Adipocyte (in vitro differentiated cells): ENCODE measurements around the gene CD96.
A peak's percentile ranks its signal among the peaks of the same experiment; 100 is the strongest.
"Not testable (repeated sequence)": the region's sequence is repeated elsewhere in the genome, so short reads cannot be mapped to it uniquely, and the experiment has no call there.

Experiments used
- DNase-seq: peaks from one replicate; pipeline ENCODE4 v3.0.0-alpha.2; 2015; ENCODE audit warnings: low read depth
- H3K27me3 ChIP-seq: replicated peaks from 2 replicates; pipeline ENCODE4 v1.7.0; 2013; ENCODE audit warnings: mild to moderate bottlenecking, low read length, moderate library complexity; ENCODE audit not compliant: control insufficient read depth, insufficient read depth
- H3K36me3 ChIP-seq: 2 replicates; pipeline ENCODE4 v1.7.0; 2013; ENCODE audit warnings: low read length, mild to moderate bottlenecking, moderate library complexity; ENCODE audit not compliant: control insufficient read depth, insufficient read depth, severe bottlenecking
- H3K4me1 ChIP-seq: 2 replicates; pipeline ENCODE4 v1.7.0; 2013; ENCODE audit warnings: mild to moderate bottlenecking, low read length, moderate library complexity; ENCODE audit not compliant: control insufficient read depth, insufficient read depth
- H3K4me3 ChIP-seq: 2 replicates; pipeline ENCODE4 v1.7.0; 2013; ENCODE audit warnings: mild to moderate bottlenecking, low read length, moderate library complexity
- H3K9ac ChIP-seq: 2 replicates; pipeline ENCODE4 v1.7.0; 2013; ENCODE audit warnings: mild to moderate bottlenecking, low read length, moderate library complexity
- H3K9me3 ChIP-seq: 2 replicates; pipeline ENCODE4 v1.7.0; 2013; ENCODE audit warnings: mild to moderate bottlenecking, low read length, moderate library complexity; ENCODE audit not compliant: control insufficient read depth

Gene CD96

GRCh38 chr3:111630638-111631037 lies 88.6 kb downstream of the CD96 start:
- H3K27me3 ChIP-seq, H3K36me3 ChIP-seq, H3K9ac ChIP-seq, H3K4me3 ChIP-seq, H3K4me1 ChIP-seq: not testable (repeated sequence)
- H3K9me3 ChIP-seq: peaks cover 16% of the 10 kb centered on the region
- peak; percentile 3 for DNase-seq

DNA sequence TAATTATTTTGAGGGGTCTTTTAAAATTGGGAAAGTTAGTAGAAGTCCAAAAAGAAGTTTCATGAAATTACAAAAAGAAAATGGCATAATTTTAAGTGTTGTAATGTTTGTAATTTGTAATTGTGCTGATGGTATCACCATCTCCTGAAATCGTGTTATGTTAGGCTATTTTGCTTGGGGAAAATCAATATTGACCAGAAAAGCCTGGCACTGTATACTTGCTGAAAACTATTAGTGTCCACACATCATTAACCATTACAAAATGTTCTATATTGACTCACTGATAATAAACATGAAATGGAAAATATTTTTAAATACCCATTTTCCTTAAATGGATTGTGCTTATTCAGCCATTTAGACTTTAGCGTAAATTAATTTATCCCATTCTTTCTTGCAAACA lies 93.4 kb downstream of the CD96 start:
- Histone ChIP-seq H3K9me3 (no peaks in the 10 kb centered on the region), H3K9ac (no peak overlapping the region), H3K27me3 (no peaks in the 10 kb centered on the region), H3K36me3 (no peaks in the 10 kb centered on the region), H3K4me3 (no peak overlapping the region), H3K4me1 (peaks cover 4% of the 10 kb centered on the region)
- no peak for DNase-seq

DNA sequence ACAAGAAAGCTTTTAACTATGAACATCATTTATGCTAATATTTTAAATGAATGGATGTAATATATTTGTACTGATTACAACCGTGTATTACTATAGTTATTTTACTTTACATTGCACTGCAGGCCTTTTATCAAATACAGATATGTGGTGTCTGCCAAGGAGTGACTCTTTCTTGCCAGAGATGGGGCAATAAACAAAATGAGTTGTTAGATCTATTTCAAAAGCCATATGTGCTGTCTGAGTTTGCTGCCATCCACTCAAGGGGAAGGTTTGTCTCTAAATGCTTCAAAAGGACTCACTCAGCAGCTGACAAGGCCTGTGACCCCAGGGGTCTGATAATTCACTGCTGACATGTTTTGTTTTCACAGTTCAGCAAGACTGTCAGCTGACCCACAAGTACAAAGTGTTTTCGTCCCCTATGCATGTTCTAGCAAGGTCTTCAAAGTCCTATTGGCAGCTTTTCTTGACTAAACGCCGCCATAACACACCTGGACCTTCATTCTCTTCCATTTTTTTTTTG lies 94.4 kb downstream of the CD96 start:
- H3K36me3 ChIP-seq: no peaks in the 10 kb centered on the region
- no peaks in the 10 kb centered on the region for H3K27me3 ChIP-seq
- peaks cover 4% of the 10 kb centered on the region for H3K4me1 ChIP-seq
- no peak overlapping the region for H3K9ac ChIP-seq
- H3K4me3 ChIP-seq: no peak overlapping the region
- no peaks in the 10 kb centered on the region for H3K9me3 ChIP-seq
- DNase-seq: peak; percentile 12

DNA sequence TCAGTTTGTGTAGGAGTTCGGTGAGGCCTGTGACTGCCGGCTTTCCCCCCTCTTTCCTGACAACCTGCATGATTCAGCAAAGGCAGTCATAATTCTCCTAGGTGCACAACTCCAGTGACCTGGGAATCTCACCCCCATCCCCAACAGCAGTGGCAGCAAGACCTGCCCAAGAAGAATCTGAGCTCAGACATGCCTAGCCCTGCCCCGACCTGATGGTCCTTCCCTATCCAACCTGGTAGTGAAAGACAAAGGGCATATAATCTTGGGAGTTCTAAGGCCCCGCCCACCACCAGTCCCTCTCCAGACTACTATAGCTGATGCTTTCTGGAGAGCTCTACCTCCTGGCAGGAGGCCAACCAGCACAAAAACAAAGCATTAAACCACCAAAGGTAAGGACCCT lies 97.3 kb downstream of the CD96 start:
- H3K27me3 ChIP-seq: no peaks in the 10 kb centered on the region
- no peaks in the 10 kb centered on the region for H3K36me3 ChIP-seq
- no peak overlapping the region for H3K9ac ChIP-seq
- H3K4me1 ChIP-seq: peaks cover 4% of the 10 kb centered on the region
- no peak overlapping the region for H3K4me3 ChIP-seq
- H3K9me3 ChIP-seq: peaks cover 5% of the 10 kb centered on the region
- DNase-seq: no peak

DNA sequence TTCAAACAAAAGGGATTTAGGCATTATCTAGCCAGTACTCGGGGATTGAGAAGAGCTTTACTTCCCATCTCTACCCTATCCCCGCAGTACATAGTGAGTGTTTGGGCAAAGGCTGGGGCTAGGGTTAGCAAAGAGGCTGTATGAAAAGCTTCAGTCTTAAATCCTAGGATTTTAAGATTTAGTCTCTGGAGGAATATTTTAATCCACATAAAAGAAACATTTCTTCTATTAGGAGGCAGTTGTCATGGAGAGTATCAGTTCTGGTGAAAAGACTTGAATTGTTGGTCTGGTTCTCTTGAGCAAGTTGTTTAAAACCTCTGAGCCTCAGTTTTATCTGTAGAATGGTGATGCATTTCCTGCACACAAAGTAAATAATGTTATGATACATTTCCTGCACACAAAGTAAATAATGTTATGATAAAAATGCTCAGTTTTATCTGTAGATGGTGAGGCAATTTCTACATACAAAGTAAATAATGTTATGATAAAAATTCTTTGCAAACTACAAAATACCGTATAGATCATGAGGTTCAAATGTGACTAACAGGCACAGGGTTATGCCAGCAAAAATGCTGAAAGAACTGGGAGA lies 107.1 kb downstream of the CD96 start:
- no peaks in the 10 kb centered on the region for H3K36me3 ChIP-seq
- H3K4me3 ChIP-seq: no peak overlapping the region
- H3K9me3 ChIP-seq: peaks cover 4% of the 10 kb centered on the region
- H3K4me1 ChIP-seq: no peaks in the 10 kb centered on the region
- H3K9ac ChIP-seq: no peak overlapping the region
- H3K27me3 ChIP-seq: no peaks in the 10 kb centered on the region
- DNase-seq: no peak

DNA sequence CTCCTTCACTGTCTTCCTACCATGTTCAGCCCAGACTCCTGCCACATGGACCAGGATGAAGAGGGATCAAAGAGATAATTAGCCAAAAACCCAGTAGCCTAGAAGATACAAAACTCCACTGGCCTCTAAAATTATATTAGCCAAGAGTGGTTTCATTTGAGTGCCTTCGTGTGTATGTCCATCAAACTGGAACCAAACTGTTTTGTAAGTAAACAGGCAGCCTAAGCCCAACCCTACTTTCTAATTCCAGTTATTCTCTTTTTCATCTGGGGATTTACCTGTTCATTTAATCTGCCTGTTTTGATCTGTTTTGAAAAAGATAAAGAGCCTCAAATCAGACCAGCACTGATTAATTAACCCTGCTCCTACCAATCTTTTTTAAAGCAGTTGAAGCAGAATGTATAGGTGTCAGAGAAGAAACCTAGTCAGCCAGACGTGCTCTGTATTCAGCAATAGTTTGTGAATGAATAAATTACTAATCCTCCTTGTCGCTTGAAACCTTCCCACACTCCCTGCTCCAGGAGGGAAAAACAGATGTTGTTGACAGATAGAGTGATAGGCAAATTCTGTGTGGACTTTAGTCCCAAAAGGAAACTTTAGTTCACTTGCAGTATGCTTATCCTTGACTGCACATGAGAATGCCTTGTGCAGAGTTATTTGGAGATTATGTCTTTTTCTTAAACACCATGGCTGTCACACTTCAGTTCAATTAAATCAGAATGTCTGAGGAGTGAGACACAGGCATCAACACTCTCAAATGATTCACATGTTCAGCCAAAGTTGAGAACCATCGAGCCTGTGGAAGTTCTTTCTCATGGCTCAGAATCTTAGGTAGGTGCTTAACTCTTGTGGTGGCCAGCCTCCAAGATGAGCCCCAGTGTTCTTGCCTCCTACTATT lies 108.6 kb downstream of the CD96 start:
- Histone ChIP-seq H3K27me3 (no peaks in the 10 kb centered on the region), H3K4me3 (no peak overlapping the region), H3K4me1 (no peaks in the 10 kb centered on the region), H3K9ac (no peak overlapping the region), H3K36me3 (no peaks in the 10 kb centered on the region), H3K9me3 (no peaks in the 10 kb centered on the region)
- no peak for DNase-seq

DNA sequence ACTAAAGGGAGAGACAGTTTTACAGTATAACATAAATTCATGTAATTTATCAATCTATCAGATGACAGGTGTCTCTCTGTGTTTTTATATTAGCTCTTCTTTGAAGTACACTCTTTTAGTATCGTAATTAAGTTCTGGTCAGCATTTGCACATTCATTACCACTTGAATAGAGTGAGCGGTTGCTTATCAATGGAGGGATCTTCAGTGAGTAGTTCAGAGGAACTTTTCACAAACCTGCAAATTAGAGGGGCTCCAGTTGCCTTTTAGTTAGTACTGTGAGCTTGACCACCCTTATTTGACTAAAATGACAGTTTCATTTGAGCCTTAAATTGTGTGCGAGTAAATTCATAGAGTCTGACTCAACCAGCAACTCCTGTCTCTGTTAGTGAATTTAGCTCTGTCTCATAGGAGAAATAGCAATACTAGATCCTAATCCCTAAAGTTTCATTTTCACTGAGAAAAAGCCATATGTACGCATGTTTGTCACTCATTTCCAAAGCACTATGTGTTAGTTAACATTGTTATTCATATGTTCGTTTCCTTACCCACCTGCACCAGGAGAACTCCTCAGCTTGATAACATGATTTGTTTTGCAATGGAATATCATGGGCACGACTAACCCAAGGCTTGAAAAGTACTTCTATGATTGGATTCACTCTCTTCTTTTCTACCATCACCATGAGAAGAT lies 110.6 kb downstream of the CD96 start:
- Histone ChIP-seq H3K9me3 (no peaks in the 10 kb centered on the region), H3K27me3 (no peaks in the 10 kb centered on the region)

DNA sequence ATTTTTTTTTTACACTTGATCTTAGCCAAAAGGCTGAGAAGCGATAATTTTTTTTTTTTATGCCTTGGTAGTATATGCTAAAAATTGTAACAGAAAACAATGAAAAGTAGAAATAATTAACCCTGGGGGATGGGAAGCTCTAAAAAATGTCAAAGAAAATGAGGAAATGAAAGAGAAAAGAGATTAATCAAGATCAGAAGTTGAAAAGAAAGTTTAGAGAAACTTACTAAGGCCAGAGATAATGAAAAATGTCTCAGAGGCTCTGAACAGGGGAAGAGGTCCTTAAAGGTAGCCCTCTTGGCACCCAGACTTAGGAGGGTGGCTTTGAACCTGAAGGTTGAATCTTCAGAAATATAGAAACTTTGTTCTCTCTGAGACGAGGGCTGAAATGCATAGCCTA lies 111.8 kb downstream of the CD96 start:
- Histone ChIP-seq H3K9ac (no peak overlapping the region), H3K27me3 (no peaks in the 10 kb centered on the region), H3K36me3 (no peaks in the 10 kb centered on the region), H3K9me3 (no peaks in the 10 kb centered on the region), H3K4me3 (no peak overlapping the region), H3K4me1 (no peaks in the 10 kb centered on the region)
- no peak for DNase-seq

More for the DNA sequence above, 110.6 kb downstream of the CD96 start:
- Histone ChIP-seq H3K4me1 (no peaks in the 10 kb centered on the region), H3K4me3 (no peak overlapping the region), H3K36me3 (no peaks in the 10 kb centered on the region), H3K9ac (no peak overlapping the region)
- no peak for DNase-seq

DNA sequence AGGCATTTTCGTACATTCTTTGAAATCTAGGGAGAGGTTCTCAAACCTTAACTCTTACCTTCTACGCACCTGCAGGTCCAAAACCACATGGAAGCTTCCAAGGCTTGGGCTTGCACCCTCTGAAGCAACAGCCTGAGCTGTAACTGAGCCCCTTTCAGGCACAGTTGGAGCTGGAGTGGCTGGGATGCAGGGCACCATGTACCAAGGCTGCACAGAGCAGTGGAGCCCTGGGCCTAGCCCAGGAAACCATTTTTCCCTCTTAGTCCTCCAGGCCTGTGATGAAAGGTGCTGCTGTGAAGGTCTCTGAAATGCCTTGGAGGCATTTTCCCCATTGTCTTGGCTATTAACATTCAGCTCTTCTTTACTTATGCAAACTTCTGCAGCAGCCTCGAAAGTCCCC lies 120.0 kb downstream of the CD96 start:
- no peak for DNase-seq
- Histone ChIP-seq H3K4me3 (no peak overlapping the region), H3K27me3 (no peaks in the 10 kb centered on the region), H3K9me3 (peaks cover 5% of the 10 kb centered on the region), H3K9ac (no peak overlapping the region), H3K4me1 (no peaks in the 10 kb centered on the region), H3K36me3 (no peaks in the 10 kb centered on the region)

DNA sequence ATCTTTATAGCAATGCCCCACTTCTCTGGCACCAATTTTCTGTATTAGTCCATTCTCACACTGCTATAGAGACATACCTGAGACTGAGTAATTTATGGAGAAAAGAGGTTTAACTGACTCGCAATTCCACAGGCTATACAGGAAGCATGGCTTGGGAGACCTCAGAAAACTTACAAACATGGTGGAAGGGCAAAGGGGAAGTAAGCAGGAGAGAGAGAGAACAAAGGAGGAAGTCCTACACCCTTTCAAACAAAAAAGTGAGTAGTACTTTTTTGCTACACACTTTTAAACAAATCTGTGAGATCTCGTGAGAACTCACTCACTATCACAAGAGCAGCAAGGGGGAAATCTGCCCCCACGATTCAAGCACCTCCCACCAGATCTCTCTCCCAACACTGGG lies 120.9 kb downstream of the CD96 start:
- Histone ChIP-seq H3K9ac (no peak overlapping the region), H3K4me1 (peaks cover 4% of the 10 kb centered on the region), H3K27me3 (no peaks in the 10 kb centered on the region), H3K36me3 (no peaks in the 10 kb centered on the region), H3K4me3 (no peak overlapping the region), H3K9me3 (peaks cover 5% of the 10 kb centered on the region)
- DNase-seq: no peak

DNA sequence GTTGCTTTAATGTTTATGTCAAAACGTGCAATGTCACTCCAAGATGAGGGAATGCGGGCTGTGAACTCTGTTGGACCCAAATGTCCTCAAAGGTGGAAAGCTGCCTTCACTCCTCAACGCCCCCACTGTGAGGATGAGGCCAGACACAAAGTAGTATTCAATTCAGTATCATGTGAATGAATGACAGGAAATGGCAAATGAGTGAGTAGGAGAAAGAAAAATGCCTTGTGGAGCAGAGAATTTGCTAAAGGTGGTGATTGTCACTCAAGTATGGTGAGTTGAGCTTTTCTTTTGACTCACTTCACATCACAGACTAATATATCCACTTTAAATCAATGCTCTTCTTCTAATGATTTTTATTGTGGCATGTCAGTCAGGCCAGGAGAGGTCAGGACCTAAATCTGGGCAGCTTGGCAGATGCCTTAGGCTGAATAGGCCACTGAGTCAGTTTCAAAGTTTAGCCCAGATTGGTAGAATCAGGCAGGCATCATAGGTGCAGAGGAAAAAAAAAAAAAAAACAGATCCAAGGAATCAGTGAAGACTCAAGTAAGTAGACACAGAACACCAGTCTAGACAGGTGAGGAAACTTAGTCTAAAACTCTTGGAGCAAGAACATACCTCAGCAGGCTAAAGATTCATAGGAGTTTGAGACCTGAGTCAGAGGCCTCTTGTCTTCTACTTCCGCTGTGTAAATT lies 124.2 kb downstream of the CD96 start:
- Histone ChIP-seq H3K4me1 (peaks cover 4% of the 10 kb centered on the region), H3K4me3 (no peak overlapping the region), H3K36me3 (no peaks in the 10 kb centered on the region), H3K27me3 (no peaks in the 10 kb centered on the region), H3K9me3 (peaks cover 3% of the 10 kb centered on the region), H3K9ac (no peak overlapping the region)
- DNase-seq: no peak
